Activated naive CD8-positive, alpha-beta T cell treated with anti-CD3 and anti-CD28 coated beads, Interleukin-2, amount 50 U/mL, for 16 hours (primary cell): Measurements from ENCODE around the gene GEMIN4.

Experiments used
- DNase-seq: peaks from one replicate; pipeline ENCODE4 v3.0.0-alpha.2; 2020; ENCODE audit warnings: low read depth, low spot score

Gene GEMIN4

DNA sequence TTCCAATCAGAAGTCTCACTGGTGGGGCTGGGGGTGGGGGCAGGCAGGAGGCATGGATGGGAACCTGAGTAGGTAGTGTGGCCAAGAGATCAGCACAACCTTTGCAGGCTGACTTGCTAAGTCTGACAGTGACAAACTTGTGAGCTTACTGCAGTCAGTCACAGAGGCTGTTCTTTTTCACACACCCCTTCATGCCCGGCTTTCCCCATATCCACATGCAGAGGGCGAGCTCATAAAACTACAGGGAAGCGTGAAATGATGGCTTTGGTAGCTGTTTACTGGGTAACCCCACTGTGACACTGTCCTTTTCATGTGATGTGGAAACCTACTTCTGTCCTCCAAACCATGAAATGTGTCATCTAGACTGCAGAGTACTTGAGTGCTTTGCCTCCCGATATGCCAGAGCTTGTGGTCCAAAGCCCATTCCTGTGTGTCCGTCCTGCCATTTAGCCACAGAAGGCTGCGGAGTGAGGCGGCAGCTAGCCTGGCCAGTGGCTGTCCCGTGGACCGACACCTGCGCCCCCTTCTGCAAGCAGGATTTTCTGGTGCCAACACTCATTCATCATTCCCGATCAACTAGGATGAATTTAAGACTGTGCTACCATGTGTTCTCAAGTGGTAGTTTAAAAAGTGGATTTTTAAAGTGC is 9.8 kb downstream of the GEMIN4 start:
- DNase-seq: no peak

GRCh38 chr17:740240-741017 is 11.6 kb downstream of the GEMIN4 start:
- DNase-seq: no peak

DNA sequence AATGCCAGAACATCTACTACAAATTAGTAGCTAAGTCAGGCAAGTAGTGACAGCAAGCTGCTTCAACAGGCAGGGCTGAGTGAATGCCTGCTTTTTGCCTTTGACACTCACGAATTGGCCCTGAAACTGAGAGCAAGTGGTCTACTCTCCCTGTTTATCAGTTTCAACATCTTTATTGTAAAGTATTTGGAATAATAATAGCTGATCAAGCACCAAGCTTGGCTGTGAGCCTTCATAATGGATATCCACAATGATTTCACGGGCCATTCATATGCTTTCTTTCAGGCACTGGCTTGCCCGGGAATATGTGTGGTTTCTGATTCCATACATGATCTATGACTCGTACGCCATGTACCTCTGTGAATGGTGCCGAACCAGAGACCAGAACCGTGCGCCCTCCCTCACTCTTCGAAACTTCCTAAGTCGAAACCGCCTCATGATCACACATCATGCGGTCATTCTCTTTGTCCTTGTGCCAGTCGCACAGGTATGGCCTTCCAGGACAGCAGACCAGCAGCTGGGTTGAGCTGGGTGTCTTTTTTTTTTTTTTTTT is 14.4 kb downstream of the GEMIN4 start:
- DNase-seq: no peak

GRCh38 chr17:733743-734142 is 18.3 kb downstream of the GEMIN4 start:
- DNase-seq: no peak

- no peak for DNase-seq
Measured at GRCh38 chr17:732902-733720, 19.0 kb downstream of the GEMIN4 start.

DNA sequence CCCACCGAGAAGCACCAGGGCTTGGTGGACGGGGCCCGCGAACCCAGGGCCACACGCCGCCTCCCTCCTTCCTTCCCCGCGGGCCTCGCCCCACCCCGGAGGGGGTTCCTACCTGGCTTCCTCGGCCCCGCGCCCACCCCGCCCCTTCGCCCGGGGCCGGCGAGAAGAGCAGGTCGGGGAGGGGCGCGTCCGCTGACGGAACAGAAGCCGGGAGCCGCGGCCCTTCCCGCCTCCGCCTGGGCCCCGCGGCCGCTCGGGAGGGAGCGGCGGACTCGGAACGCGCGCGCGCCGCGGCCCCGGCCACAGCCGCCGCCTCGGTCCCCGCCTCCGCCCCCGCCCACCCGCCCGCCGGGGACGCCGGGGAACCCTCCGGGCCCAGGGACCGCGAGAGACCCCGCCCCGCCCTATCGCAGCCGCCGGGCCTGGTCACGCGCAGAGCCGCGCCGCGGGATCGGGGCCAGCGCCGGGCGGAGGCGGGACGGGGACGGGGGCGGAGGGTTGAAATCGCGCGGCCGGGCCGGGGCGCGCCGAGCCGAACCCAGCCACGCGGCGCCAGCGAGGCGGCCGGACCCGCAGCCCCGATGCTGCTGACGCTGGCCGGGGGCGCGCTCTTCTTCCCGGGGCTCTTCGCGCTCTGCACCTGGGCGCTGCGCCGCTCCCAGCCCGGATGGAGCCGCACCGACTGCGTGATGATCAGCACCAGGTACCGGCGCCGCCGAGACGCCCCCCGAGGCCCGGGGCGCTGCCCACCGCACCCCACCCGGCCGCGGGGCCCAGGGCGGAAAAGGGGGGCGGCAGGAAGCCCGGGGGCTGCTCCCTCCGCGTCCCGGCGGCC is 19.8 kb downstream of the GEMIN4 start, which contains the start of gene TLCD3A:
TSS of gene TLCD3A (plus strand) at position 530 of the 835 bp plus-strand sequence. CDS start at position 582, 52 bp downstream.
- no peak for DNase-seq

DNA sequence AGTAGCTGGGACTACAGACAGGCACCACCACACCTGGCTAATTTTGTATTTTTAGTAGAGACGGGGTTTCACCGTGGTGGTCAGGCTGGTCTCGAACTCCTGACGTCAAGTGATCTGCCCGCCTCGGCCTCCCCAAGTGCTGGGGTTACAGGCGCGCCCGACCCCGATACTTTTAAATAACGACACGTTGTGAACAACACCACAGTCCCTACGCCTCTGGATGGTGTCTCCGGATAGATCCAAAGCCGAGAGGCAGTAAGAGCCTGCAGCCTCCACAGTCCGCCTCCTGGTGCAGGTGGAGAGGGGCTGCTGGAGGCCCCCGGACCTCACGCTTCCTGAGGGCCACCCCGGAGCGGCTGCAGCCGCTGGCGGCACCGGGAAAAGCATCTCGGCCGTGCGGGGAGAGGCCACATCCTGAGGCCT is 20.4 kb downstream of the GEMIN4 start:
- no peak for DNase-seq

DNA sequence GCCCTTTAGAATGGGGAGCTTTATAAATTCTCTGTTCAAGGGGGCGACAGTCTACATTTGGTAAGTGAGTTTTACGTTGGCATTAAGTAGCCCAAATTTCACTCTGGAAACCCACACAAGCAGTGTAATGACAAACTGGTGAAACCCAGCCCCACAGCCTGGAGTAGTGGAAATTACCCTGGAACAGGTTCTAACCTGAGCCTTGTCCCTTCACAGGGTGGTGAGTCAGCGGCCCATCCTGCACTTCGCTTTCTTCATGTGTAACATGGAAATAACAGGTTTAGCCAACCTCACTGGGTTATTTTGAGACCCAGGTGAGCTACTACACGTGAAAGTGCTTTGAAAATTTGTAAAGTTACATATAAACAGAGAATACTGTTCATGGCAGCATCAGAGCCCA is 23.2 kb downstream of the GEMIN4 start:
- DNase-seq: no peak

- DNase-seq: no peak
Measured at GRCh38 chr17:726271-726919, 25.7 kb downstream of the GEMIN4 start.

DNA sequence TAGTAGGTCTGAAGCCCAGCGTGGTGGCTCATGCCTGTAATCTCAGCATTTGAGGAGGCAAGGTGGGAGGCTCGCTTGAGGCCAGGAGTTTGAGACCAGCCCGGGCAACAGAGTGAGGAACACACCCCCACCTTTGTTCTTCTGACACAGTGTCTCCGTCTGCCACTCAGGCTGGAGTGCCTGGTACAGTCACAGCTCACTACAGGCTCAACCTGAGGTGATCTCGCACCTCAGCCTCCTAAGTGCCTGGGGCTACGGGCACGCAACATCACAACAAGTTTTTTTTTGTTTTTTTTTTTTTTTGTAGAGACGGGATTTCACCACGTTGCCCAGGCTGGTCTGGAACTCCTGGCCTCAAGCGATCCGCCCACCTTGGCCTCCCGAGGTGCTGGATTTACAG is 26.3 kb downstream of the GEMIN4 start:
- no peak for DNase-seq

DNA sequence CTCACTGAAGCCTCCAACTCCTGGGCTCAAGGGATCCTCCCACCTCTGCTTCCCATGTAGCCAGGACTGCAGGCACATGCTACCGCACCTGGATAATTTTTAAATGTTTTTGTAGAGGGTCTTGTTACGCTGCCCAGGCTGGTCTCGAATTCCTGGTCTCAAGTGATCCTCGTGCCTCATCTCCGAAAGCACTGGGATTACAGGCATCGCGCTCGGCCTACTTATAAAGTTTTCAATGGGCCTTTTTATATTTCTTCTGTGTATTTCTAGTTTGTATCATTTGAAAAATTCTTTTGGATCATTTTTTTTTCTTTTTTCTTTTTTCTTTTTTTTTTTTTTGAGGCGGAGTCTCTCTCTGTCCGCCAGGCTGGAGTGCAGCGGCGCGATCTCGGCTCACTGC is 27.0 kb downstream of the GEMIN4 start:
- DNase-seq: no peak

DNA sequence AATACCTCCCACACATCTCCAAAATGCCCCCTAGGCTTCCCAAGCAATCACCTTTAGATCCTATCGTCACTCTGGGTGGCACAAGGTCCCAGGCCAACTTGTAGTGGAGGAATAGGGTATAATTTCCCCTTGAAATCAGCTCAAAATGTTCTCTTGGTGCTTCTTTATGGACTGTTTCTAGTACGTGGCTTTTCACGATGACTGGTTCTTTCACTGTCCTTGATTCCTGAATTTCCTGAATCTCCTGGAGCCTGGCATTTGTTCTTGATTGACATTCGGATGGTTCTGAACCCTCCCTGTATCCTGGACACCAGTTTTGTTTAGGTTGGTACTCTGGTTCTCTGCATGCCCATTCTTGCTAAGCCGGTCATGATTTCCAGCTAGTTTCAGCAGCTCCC is 30.5 kb downstream of the GEMIN4 start:
- DNase-seq: no peak

DNA sequence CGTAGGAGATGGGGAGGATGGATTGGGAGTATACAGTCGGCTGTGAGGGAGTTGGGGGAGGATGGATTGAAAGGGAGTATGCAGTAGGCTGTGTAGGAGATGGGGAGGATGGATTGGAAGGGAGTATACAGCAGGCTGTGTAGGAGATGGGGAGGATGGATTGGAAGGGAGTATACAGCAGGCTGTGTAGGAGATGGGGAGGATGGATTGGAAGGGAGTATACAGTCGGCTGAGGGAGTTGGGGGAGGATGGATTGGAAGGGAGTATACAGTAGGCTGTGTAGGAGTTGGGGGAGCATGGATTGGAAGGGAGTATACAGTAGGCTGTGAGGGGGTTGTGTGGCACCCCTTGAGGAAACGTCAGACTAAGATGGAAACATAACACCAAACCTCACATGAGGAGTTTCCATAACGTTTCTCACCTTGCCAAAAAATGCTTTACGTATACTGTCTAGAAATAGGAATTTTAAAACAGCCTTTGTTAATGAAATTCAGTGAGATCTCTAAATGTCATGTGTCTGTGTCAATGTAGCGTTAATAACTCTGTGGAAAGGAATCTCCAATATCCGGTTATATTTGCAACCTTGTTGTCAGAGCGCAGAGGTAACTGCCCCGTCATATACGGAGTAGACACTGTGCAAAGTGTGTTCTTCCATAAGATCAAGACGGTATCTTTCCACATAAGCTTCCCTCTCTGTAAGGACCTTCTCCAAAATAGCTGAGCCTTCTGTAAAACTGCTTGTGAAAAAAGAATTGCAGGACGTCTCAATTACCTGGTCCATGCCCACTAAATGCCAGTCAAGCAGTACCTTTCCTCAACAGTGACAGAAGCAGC is 31.1 kb downstream of the GEMIN4 start:
- DNase-seq: no peak

- DNase-seq: no peak
Measured at GRCh38 chr17:718075-718474, 34.0 kb downstream of the GEMIN4 start.

GRCh38 chr17:708132-708531 is 43.9 kb downstream of the GEMIN4 start:
- no peak for DNase-seq

DNA sequence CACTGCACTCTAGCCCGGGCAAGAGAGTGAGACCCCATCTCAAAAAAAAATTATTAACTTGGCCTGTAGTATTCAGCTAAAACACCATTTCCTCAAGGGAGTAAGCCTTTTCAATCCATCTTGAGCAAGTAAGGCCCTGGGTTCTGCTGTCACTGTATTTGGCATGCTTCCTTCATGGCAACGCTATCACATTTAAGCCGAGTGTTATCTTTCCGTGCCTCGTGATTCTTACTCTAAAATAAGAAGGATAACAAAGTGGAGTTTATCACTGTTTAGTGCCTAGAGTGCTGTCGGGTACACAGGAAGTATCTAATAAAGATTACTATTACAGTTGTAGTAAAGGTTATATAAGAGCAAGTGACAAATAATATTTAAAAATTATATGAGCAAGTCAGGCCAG is 46.2 kb downstream of the GEMIN4 start:
- DNase-seq: no peak

GRCh38 chr17:705011-705410 is 47.1 kb downstream of the GEMIN4 start:
- no peak for DNase-seq

DNA sequence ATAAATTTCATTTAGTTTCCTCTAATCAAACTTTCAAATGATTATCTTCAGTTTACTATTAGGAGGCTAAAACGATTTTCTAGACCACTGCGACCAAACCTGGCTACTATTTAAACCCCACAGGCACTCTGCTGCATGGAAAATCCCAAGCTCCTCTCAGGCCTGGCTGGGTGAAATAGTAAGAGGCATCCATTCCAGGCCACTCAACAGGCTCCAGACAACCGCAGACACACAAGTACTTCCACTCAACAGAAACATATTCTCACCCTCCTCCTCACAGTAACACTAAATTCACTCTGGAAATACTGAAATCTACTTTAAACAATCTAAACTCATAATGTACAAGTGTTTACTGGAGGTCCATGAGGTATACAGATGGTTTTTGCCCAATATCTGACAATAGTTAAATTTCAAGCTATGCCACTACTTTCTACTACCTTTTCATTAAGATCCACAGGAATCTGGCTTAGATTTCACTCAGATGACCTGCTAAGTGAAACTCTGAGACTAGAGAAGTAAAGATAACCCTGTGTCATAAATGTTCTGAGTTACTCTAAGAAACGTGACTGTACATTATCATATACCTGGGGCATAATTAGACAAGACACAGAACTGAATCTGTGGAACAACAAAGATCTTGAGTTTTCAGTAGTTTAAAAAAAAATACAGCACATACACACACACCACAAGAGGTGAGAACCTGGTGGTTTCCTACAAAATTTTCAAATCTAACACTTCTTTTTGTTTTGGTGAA is 47.8 kb downstream of the GEMIN4 start:
- DNase-seq: no peak
